ENCODE measurements around the gene C22orf42.
"Not testable (repeated sequence)": the region's sequence is repeated elsewhere in the genome, so short reads cannot be mapped to it uniquely, and the experiment has no call there.

Gene C22orf42

GRCh38 chr22:32199961-32200360, 40.9 kb upstream of the C22orf42 start:
- no peak for TF ChIP-seq CTCF (IDR thresholded peaks at IDR 0.05; ENCODE audit: borderline replicate concordance, insufficient read depth, low read depth, low read length)
- no peak overlapping the region for H3K4me3 ChIP-seq (ENCODE audit: low read depth, low read length)

- no peak overlapping the region for H3K4me3 ChIP-seq (ENCODE audit: low read depth, low read length)
- TF ChIP-seq CTCF (IDR thresholded peaks at IDR 0.05; ENCODE audit: borderline replicate concordance, insufficient read depth, low read depth, low read length): no peak
Measured at GRCh38 chr22:32199341-32199740, 40.2 kb upstream of the C22orf42 start.

GRCh38 chr22:32197553-32198226, 38.6 kb upstream of the C22orf42 start:
- not testable (repeated sequence) for H3K4me3 ChIP-seq (ENCODE audit: low read depth, low read length)

GRCh38 chr22:32195900-32196299, 36.8 kb upstream of the C22orf42 start:
- not testable (repeated sequence) for H3K4me3 ChIP-seq (ENCODE audit: low read depth, low read length)

- H3K4me3 ChIP-seq (ENCODE audit: low read depth, low read length): not testable (repeated sequence)
Measured at GRCh38 chr22:32193346-32193745, 34.2 kb upstream of the C22orf42 start.

GRCh38 chr22:32191021-32191420, 31.9 kb upstream of the C22orf42 start:
- not testable (repeated sequence) for H3K4me3 ChIP-seq (ENCODE audit: low read depth, low read length)

GRCh38 chr22:32185821-32186220, 26.7 kb upstream of the C22orf42 start:
- no peak for TF ChIP-seq CTCF (IDR thresholded peaks at IDR 0.05; ENCODE audit: borderline replicate concordance, insufficient read depth, low read depth, low read length)
- no peak overlapping the region for H3K4me3 ChIP-seq (ENCODE audit: low read depth, low read length)

GRCh38 chr22:32183625-32184024, 24.5 kb upstream of the C22orf42 start:
- no peak overlapping the region for H3K4me3 ChIP-seq (ENCODE audit: low read depth, low read length)
- TF ChIP-seq CTCF (IDR thresholded peaks at IDR 0.05; ENCODE audit: borderline replicate concordance, insufficient read depth, low read depth, low read length): no peak

GRCh38 chr22:32181043-32181442, 21.9 kb upstream of the C22orf42 start:
- TF ChIP-seq CTCF (IDR thresholded peaks at IDR 0.05; ENCODE audit: borderline replicate concordance, insufficient read depth, low read depth, low read length): no peak

More at GRCh38 chr22:32181043-32181442, 21.9 kb upstream of the C22orf42 start:
- H3K4me3 ChIP-seq (ENCODE audit: low read depth, low read length): no peak overlapping the region

Data from GM12875 (cell line).